ENCODE measurements around the gene EID1.
"Not testable (repeated sequence)": the region's sequence is repeated elsewhere in the genome, so short reads cannot be mapped to it uniquely, and the experiment has no call there.

EID1 gene

DNA sequence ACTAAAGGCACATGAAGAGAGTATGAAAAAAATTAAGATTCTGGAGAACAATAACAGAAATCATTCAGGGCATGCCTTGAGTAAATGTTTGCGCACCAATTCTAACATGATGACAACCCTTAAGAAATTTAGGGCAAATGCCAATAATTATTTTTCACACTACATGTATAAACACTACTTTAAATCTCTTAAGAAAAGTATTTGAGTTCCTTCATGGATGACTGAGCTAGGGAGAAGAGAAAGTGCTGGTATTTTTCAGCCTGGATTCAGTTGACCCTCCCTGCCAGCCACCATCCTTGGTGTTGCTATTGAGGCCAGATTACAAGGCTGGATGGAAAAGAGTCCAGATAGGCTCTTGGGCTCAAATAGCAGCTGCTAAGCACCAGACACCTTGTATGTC lies 8.0 kb upstream of the EID1 start:
- DNase-seq (ENCODE audit: low read depth) = no peak

DNA sequence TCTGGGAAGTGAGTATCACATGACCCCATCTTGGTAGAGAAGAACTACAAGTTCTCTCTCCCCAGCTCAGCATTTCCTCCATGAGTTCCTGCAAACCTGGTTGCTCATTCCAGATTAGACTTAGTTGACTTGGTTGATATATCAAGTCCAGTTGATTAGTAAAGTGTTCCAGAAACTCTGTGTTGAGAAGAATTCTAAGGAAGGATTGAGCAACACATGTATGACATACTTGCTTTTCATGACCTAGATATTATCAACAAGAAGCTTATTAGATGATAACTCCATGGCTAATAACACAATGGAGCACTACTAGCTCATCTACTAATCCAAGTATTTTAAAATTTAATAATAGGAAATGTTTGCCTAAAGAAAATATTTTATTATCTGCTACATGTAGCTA lies 6.4 kb upstream of the EID1 start:
- no peak for DNase-seq (ENCODE audit: low read depth)

DNA sequence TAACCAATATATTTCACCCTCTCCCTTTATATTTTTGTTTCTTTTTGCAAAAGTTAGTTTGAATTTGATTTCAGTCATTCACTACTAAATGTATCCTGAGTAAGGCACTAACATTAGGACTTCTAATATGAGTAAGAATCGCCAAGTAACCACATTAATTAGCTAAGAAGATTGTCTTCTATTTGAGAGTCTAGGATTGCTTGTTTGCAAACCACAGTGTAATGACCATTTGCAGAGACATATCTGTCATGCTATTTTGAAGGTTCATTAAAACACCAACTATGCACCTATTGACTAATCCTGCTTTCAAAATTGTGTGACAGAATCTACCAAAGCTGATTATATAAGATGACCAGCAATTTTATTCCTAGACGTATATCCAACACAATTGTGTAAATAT lies 5.3 kb upstream of the EID1 start:
- DNase-seq (ENCODE audit: low read depth) = no peak

DNA sequence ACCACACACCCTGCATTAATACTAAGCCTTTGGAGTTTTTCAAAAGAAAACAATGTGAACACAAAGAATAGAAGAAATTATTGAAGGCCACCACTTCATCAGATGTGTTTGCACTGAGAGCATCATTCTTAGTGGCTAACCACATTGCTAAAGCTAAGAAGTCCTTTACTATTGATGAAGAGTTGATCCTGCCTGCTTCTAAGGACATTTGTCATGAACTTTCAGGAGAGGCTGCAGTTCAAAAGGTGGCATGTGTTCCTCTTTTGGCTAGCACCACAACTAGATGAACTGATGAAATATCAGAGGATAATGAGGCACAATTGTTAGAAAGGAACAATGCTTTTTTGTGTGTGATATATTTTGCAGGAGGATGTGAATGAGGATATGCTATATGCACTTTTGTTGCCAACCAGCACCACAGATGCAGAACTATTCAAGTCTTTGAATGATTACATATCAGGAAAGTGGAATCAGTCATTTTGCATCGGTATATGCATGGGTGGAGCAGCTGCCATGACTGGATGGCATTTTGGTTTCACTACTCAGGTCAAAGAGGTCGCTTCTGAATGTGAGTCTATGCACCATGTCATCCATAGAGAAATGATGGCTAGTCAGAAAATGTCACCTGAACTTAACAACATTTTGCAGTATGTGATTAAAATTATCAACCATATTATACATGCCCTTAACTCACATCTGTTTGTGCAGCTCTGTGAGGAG lies 2.5 kb upstream of the EID1 start:
- no peak for DNase-seq (ENCODE audit: low read depth)

DNA sequence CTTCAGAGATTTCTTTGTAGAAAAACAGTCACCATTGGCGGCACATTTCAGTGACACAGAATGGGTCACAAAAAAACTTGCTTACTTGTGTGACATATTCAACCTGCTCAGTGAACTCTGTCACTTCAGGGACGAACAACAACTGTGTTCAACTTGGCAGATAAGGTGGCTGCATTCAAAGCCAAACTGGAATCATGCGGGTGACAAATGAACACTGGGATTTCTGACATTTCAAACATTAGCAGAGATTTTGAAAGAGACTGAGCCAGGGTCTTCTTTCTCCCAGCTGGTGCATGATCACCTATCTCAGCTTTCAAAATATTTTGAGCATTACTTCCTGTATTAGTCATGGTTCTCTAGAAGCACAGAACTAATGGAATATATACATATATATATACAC lies 1.9 kb upstream of the EID1 start:
- DNase-seq (ENCODE audit: low read depth) = no peak

DNA sequence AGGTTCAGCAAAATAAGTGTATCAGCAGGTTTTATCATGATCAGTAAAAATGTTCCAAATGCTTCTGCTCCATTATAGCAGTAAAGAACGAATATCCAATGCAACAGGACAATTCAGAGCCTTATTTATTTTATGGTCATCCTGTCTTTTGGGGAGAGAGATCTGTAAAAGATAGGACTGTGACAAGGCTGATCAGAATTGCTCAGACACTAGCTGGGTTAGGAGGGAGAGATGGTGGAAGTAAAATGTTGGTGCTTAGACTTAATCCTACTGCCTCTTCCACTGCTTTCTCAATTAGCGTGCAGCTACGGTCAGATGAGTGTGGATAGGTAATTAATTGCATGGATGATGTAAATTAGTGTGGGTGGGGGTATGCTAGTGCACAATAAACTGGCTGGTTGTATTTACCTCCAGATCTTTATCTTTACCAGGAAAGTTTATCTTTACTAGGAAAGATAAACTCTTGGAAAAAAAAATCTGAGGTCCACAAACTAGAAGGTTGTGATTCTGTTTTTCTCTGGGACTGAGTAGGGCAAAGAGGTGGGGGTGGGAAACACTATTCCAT lies 2.2 kb downstream of the EID1 start:
- no peak for DNase-seq (ENCODE audit: low read depth)

DNA sequence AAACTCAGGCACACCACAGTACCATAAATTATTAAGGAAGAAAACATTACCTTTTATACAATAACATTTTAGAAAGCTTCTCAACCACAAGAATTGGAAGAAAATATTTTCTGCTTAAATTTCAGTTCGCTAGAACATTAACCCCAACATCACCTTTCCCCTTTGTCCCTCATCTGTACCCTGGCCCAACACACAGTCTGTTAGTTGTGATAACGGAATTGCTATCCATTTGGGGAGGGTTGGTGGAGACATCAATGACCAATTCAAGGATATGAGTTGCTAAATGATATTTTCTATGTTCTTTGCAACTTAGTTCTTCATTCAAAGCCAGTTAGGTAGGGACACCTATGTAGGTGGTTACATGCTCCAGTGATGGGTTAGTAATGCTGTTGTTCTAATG lies 5.8 kb downstream of the EID1 start:
- DNase-seq (ENCODE audit: low read depth) = no peak

DNA sequence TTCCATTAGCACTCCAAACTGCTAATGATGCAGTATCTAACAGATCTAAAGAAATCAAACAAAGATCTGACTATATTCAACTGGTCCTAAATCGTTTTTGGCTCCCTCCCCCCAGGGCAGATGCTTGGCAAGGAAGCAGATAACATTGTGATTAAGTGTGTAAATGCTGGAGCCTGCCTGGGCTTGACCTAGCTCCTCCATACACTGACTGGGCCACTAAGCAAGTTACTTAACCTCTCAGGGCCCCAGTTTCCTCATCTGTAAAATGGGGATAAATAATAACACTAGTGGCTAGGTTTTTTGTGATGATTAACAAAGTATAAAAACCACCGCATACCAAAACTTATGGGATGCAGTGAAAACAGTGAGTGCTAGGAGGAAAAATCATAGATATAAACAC lies 9.2 kb downstream of the EID1 start:
- no peak for DNase-seq (ENCODE audit: low read depth)

DNA sequence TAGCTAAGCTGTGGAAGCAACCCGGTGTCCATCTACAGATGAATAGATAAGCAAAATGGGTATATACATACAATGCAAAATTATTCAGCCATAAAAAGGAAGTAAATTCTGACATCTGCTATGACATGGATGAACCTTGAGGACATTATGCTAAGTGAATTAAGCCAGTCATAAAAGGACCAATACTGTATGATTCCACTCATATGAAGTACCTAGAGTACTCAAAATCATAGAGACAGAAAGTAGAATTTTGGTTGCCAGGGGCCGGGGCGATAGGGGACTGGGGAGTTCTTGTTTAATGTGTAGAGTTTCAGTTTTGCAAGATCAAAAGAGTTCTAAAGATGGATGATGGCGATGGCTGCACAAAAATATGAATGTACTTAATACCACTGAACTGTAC lies 10.3 kb downstream of the EID1 start:
- no peak for DNase-seq (ENCODE audit: low read depth)

DNA sequence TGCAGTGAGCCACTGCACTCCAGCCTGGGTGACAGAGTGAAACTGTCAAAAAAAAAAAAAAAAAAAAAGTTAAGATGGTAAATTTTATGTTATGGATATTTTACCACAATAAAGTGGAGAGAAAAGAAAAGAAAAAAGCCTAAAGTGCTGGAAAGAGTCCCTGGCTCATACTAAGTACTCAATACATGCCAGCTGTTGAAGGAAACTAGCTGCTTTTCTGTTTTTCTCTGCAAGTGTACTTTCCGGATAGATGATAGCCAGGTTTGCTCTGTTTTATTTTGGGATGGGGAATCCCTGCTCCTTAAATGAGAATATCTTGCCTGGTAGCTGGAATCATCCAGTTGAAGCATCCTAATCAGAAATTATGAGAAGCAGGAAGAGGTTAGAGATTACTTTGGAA lies 10.9 kb downstream of the EID1 start:
- no peak for DNase-seq (ENCODE audit: low read depth)

DNA sequence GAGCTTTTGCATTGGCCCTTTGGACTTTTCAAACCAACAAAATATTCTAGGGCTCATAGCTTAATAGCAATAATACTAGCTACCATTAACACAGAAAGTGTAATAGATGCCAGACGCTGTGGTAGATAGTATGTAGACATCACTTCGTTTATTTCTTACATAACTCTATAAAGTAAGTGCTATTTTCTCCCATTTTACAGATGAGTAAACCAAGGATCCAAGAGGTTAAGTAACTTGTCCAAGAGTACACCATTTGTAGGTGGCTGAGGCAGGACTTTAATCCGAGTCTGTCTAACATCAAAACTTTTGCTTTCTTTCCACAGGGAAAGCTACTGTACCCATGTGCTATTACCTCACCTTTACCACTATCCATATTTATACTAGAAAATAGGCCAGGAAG lies 12.0 kb downstream of the EID1 start:
- DNase-seq (ENCODE audit: low read depth) = no peak

DNA sequence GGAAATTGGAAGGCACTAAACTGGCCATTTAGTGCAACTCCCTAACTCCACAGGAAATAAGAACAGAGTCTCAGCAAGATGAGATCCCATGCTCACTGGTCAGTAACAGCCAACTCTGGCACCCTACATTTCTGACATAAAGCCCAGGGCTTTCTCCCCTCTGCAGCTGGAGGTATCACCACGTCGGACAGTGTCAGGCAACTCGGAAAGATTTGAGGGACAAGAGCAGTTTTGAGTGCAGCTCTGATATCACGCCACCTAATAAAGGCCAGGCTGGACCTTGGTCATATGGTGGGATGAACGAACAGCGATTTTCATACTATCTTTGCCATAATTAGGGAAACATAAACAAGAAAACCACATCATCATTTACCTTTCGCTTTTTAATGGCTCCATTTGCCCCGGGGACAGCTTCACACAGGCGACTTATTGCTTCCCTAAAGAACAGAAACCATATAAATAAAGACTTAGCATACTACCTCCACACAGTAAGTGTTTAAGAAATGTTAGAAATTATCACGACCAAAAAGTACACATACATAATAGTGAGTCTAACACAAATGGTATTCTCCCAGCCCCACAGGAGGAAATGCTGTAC lies 12.5 kb downstream of the EID1 start:
- no peak for DNase-seq (ENCODE audit: low read depth)

DNA sequence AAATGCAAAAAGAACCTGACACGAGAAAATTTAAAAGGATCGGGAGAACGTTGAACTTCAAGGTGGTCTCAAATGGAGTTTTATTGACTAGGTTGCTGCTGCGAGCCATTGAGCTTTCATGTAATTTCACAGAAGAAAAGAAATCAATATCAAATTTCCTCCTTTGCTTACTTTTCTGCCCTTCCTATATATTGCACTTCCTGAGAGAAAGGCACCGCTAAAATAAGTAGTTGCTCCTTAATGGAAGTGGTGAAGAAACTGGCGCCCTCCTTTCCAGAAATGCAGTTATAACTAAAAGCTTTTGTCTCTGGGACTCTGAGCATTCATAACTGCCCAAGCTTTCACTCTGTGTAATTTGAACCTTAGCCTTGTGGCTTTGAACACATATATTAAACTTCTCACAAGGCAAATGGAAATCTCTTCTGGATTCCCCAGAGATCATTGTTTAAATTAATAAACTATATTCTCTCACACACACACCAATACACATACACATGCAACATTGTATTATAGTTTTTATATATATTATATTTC lies 13.4 kb downstream of the EID1 start:
- no peak for DNase-seq (ENCODE audit: low read depth)

DNA sequence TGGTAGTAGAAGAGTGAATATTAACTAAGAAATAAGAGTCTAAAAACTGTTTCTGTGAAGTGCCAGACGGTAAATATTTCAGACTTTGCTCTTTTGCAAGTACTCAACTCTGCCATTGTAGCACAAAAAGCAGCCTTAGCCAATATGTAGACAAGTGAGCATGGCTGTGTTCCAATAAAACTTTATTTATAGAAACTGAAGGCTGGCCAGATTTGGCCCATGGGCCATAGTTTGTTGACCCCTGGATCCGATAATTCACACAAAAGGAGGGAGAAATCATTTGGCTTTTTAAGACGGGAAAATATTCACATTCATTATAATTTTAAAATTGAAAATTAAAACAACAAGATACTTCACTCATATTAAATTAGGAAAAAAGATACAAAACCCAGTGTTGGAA lies 15.4 kb downstream of the EID1 start:
- no peak for DNase-seq (ENCODE audit: low read depth)

DNA sequence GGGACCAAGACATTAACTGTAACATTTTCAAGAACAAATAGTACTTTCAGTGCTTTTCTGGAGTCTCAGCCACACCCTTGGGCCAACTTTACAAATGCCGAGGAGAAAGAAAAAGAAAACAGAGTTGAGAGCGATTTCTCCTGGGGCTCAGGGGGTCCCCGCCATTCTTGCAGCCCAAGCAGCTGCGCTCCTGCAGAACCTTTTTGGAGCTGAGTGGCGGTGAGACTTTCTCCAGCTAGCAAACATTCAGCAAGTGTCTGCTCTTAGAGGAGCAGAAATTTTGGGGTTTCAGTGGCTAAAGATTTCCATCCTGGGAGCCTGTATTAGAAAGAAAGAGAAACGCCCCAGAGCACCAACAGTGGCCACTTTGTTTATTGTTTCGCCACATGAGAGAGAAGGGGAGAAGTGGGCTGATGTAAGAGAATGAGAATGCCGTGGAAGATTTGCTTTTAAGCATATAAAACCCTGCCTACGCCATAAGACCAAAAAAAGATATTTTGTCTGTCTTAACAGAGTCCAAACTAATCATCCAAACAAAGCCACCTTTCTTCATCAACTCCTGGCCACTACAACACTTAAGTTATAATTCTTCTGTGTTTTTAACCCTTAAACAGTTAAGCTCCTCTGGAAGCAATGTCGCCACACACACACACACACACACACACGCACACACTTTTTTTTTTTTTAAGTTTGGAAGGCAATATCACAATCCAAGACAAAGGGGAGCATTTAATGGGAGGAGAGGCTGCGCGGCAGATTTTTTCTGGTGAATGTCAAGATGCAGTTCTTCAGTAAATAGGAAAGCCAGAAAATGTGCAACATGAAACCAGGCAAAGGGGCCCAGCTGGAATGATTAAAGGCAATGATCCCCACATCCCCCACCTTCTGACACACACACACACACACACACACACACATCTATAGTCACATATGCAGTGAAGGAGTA lies 19.2 kb downstream of the EID1 start:
- no peak for DNase-seq (ENCODE audit: low read depth)

DNA sequence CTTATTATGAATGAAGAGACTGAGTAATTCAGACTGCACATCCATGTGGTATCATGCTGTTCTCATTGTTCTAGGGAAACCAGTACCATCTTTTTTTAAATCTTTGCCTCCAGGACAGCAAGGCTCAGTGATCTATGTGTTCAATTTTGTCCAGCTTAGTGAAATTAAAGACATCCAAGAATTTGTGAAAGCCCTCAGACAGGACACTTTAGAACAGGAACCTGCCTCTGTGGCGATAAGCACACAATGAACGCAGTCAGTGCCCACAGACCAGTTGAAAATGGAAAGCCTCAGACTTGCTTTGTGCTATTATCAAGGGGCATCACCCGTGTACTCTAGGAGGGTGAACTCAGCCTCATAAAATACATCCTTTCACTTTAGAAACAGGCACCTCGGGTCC lies 20.1 kb downstream of the EID1 start:
- DNase-seq (ENCODE audit: low read depth) = no peak

DNA sequence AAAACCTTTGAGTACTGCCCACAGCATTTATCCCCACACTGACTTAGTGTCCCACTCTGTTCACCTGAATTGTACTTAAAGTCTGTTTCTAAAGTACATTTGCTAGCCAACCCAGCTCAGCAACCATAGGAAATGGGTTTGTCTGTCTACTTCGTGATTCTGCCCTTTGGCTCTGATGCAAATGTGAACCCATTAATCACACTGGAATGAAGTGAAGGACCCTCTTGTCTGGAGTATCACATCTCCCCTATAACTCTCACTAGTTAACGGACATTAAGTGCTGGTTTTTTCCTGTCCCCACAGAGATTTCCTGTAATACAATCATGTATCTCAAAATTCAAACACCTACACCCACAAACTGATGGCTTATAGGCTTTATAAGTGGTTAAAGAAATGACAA lies 20.5 kb downstream of the EID1 start:
- DNase-seq (ENCODE audit: low read depth) = no peak

DNA sequence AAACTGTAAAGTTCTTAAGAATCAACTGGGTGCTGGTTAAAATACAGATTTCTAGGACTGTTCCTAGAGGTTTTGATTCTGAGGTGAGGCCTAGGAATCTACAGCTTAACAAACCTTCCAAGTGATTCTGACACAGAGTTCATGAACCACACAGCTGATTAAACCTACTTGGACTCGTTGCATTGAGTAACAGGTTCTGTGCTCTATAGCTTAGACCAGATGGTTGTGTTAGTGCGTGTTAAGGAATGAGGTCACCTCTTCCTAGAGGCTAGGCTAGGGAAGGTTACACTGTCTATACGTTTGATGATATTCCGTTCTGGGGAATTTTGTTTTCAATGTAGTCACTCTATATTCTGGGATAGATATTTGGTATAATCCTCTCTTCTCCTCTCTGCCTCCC lies 21.9 kb downstream of the EID1 start:
- no peak for DNase-seq (ENCODE audit: low read depth)

DNA sequence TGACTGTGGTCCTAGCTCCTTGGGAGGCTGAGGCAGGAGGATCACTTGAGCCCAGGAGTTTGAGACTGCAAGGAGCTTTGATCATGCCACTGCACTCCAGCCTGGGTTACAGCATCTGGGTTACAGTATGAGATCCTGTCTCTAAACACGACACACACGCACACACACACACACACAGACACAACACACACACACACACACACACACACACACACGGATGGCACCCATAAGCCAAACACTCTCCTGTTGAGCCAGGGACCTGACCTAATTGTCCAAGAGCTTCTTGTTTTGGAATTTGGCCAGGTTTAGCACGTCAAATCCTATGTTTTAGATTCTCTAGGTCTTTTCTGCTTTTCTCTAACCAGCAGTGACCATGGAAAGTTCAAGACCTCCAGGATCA lies 26.8 kb downstream of the EID1 start:
- DNase-seq (ENCODE audit: low read depth) = no peak

DNA sequence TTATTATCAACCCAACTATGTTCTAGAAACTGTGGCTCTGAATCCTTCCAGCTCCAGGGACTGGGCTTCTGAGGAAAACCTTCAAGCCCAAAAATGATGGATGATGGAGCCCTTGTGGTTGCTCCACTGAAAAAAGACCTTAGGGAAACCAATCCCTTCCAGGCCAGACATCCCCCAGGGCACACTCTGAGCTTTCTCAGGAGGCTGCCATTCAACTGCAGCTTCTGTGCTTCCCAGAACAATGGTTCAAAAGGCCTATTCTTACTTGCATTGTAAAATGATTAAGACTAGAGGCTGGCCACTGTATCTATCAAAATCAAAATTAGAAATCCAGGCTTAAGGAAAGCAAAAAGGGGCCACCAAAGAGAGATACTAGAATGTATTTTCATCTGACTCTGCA lies 27.3 kb downstream of the EID1 start:
- DNase-seq (ENCODE audit: low read depth) = no peak

DNA sequence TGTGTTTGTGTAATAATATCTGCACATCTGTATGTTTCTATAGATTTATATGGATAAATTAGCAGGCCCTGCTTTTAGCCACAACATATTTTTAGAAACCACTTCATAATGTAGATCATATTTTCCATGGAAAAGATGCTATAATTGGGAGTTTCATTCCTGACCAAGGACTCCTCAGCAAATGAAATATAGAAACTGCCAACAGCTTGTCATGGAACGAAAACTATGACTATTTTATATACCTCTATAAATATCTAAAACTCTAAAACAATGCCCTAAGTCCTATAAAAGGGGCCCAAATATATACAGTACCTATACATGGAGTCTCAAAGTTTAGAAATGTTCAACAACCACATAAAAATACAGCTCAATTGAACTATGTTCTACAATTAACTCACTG lies 27.9 kb downstream of the EID1 start:
- DNase-seq (ENCODE audit: low read depth) = no peak

DNA sequence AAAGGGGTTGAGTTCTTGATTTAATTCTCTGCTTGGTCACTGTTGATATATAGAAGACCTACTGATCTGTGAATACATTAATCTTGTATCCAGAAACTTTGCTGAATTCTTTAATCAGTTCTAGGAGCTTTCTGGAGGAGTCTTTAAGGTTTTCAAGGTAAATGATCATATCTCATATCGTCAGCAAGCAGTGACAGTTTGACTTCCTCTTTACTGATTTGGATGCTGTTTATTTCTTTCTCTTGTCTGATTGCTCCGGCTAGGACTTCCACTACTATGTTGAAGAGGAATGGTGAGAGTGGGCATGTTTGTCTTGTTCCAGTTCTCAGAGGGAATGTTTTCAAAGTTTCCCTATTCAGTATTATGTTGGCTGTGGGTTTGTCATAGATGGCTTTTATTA lies 31.4 kb downstream of the EID1 start:
- DNase-seq (ENCODE audit: low read depth) = not testable (repeated sequence)

DNA sequence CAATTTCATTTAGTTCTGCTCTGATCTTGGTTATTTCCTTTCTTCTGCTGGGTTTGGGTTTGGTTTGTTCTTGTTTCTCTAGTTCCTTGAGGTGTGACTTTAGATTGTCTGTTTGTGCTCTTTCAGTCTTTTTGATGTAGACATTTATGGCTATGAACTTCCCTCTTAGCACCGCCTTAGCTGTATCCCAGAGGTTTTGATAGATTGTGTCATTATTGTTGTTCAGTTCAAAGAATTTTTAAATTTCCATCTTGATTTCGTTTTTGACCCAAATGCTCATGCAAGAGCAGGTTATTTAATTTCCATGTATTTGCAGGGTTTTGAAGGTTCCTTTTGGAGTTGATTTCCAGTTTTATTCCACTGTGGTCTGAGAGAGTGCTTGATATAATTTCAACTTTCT lies 32.6 kb downstream of the EID1 start:
- DNase-seq (ENCODE audit: low read depth) = not testable (repeated sequence)
